Measurements from ENCODE around the gene KAT5. TPM values are rescaled to one million over a fixed set of nuclear protein-coding genes. Genes with fewer than 3 reads are reported as not detected.

Gene KAT5
- total and polyA plus RNA-seq, 10 of the 15 experiments (the other 5 are each of a cell fraction or from before 2014, with no cell fraction given) = 3.4 to 66.1 (median 46.3) TPM

GRCh38 chr11:65663639-65664200 is 48.3 kb upstream of the KAT5 start:
- ChIA-PET CTCF (interaction anchor here (0.7 to 3.6 kb wide), 7 partner anchors 11 to 196 kb away, joined by 3 to 13 read pairs (median 8); partner anchors contain the start of genes KAT5, MUS81 and SIPA1), POLR2A (interaction anchor here (0.6 to 5.5 kb wide), 13 partner anchors 11 to 226 kb away, joined by 3 to 88 read pairs (median 4); partner anchors contain the start of genes CCDC85B, KAT5, PCNX3 and SIPA1), SMC1A (ENCODE audit: uncharacterized antibody, unreplicated experiment) (interaction anchor here (1.1 to 3.0 kb wide), 6 partner anchors 8 to 129 kb away, joined by 3 to 19 read pairs (median 10); partner anchors contain the start of gene PCNX3), RAD21 (ENCODE audit: unreplicated experiment) (interaction anchor here (0.6 to 2.6 kb wide), 12 partner anchors 11 to 187 kb away, joined by 3 to 19 read pairs (median 6); partner anchors contain the start of genes AP5B1, KAT5, PCNX3 and SIPA1)
- Histone ChIP-seq H3K9ac (ENCODE audit: control insufficient read depth, insufficient read depth, low read length) (peak overlapping the region; percentile 98), H3K27ac (ENCODE audit: control insufficient read depth, insufficient read depth) (peak overlapping the region; percentile 98), H4K20me1 (ENCODE audit: control insufficient read depth, insufficient read depth) (no peaks in the 10 kb centered on the region; the same call in none of the 2 replicates), H3K79me2 (ENCODE audit: control insufficient read depth, insufficient read depth, low read length) (peaks cover 26% of the 10 kb centered on the region), H3K4me3 (peak overlapping the region; percentile 91), H2AFZ (ENCODE audit: control insufficient read depth, low read depth, low read length) (no peak overlapping the region), H3K4me2 (ENCODE audit: control insufficient read depth, insufficient read depth) (peak overlapping the region; percentile 83), H3K4me1 (ENCODE audit: control insufficient read depth, insufficient read depth, low read length) (peaks cover 9% of the 10 kb centered on the region), H3K36me3 (ENCODE audit: control insufficient read depth in 2 of 2, insufficient read depth in 2 of 2, low read length in 1 of 2) (peaks cover 7 to 8% of the 10 kb centered on the region in 2 experiments; a peak in 3 of 4 replicates), H3K9me3 (replicated peaks; ENCODE audit: control insufficient read depth, insufficient read depth, low read length) (no peaks in the 10 kb centered on the region), H3K27me3 (replicated peaks in 1 of 2; ENCODE audit: control insufficient read depth in 2 of 2, insufficient read depth in 2 of 2, low read length in 1 of 2) (no peaks in the 10 kb centered on the region)
- intact Hi-C loops (cut with micrococcal nuclease; ENCODE audit: unreplicated experiment) (loop anchor here (1.0 kb wide), 3 partner anchors 23 to 195 kb away; partner anchors contain the start of gene CFL1), in situ Hi-C loops (cut with MboI) (no loop called here)
- WGBS (ENCODE audit: insufficient coverage, insufficient replicate concordance, low lambda C conversion rate, missing lambda C conversion rate) = 2% methylated on average over 12 of the region's 15 CpGs
- DNase-seq (ENCODE audit: low read depth, low spot score) (no peak), ATAC-seq (peak; percentile 64), FAIRE-seq (peak; percentile 93)
- no TSS peak for BruUV-seq (replicated peaks)
- TF ChIP-seq ZNF207 (IDR thresholded peaks at IDR 0.05; ENCODE audit: borderline replicate concordance) (no peak), EGR1 (IDR thresholded peaks at IDR 0.05; ENCODE audit: borderline replicate concordance in 1 of 2, low read depth in 2 of 2, low read length in 2 of 2) (peak in 1 of 2 experiments; percentile 91; a peak in 2 of 3 replicates), HDAC2 (IDR thresholded peaks at IDR 0.05) (no peak), BCL3 (IDR thresholded peaks at IDR 0.05; ENCODE audit: borderline replicate concordance, insufficient read depth, low read depth, low read length, poor library complexity, severe bottlenecking) (no peak), NFYB (IDR thresholded peaks at IDR 0.05; ENCODE audit: insufficient read depth, low read depth, low read length) (no peak), POLR2AphosphoS5 (IDR thresholded peaks at IDR 0.05; ENCODE audit: low read length) (0 out of 2 replicates have a peak, but pooled peaks have one; percentile 7), ETV6 (conservative IDR thresholded peaks at IDR 0.05 in 1 of 2, IDR thresholded peaks at IDR 0.05 in 1 of 2; ENCODE audit: borderline replicate concordance in 1 of 2, low read depth in 1 of 2) (no peak), GABPA (IDR thresholded peaks at IDR 0.05; ENCODE audit: low read depth) (no peak), HDAC6 (IDR thresholded peaks at IDR 0.05; ENCODE audit: unreplicated experiment) (no peak), ZNF622 (IDR thresholded peaks at IDR 0.05) (no peak), IKZF1 (conservative IDR thresholded peaks at IDR 0.05) (peak; percentile 96)
- TF ChIP-seq, protein P1, sequence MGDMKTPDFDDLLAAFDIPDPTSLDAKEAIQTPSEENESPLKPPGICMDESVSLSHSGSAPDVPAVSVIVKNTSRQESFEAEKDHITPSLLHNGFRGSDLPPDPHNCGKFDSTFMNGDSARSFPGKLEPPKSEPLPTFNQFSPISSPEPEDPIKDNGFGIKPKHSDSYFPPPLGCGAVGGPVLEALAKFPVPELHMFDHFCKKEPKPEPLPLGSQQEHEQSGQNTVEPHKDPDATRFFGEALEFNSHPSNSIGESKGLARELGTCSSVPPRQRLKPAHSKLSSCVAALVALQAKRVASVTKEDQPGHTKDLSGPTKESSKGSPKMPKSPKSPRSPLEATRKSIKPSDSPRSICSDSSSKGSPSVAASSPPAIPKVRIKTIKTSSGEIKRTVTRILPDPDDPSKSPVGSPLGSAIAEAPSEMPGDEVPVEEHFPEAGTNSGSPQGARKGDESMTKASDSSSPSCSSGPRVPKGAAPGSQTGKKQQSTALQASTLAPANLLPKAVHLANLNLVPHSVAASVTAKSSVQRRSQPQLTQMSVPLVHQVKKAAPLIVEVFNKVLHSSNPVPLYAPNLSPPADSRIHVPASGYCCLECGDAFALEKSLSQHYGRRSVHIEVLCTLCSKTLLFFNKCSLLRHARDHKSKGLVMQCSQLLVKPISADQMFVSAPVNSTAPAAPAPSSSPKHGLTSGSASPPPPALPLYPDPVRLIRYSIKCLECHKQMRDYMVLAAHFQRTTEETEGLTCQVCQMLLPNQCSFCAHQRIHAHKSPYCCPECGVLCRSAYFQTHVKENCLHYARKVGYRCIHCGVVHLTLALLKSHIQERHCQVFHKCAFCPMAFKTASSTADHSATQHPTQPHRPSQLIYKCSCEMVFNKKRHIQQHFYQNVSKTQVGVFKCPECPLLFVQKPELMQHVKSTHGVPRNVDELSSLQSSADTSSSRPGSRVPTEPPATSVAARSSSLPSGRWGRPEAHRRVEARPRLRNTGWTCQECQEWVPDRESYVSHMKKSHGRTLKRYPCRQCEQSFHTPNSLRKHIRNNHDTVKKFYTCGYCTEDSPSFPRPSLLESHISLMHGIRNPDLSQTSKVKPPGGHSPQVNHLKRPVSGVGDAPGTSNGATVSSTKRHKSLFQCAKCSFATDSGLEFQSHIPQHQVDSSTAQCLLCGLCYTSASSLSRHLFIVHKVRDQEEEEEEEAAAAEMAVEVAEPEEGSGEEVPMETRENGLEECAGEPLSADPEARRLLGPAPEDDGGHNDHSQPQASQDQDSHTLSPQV (IDR thresholded peaks at IDR 0.05) = no peak
- TF ChIP-seq, protein P2, sequence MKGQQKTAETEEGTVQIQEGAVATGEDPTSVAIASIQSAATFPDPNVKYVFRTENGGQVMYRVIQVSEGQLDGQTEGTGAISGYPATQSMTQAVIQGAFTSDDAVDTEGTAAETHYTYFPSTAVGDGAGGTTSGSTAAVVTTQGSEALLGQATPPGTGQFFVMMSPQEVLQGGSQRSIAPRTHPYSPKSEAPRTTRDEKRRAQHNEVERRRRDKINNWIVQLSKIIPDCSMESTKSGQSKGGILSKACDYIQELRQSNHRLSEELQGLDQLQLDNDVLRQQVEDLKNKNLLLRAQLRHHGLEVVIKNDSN (IDR thresholded peaks at IDR 0.05; ENCODE audit: borderline replicate concordance, extremely low read length, insufficient read depth, low read depth, low read length) = peak; percentile 43
- TF ChIP-seq, protein P3, sequence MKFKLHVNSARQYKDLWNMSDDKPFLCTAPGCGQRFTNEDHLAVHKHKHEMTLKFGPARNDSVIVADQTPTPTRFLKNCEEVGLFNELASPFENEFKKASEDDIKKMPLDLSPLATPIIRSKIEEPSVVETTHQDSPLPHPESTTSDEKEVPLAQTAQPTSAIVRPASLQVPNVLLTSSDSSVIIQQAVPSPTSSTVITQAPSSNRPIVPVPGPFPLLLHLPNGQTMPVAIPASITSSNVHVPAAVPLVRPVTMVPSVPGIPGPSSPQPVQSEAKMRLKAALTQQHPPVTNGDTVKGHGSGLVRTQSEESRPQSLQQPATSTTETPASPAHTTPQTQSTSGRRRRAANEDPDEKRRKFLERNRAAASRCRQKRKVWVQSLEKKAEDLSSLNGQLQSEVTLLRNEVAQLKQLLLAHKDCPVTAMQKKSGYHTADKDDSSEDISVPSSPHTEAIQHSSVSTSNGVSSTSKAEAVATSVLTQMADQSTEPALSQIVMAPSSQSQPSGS (IDR thresholded peaks at IDR 0.05; ENCODE audit: low read length) = no peak

All from GM12878 (cell line).